NCI-H2196 treated with DMSO at 0.1 percent for 48 hours (cell line): ENCODE measurements around the gene MOGAT2.

Experiments used
- DNase-seq: peaks from one replicate; lab custom pipeline; 2025; ENCODE audit not compliant: unreplicated experiment; lab: John Stamatoyannopoulos, UW

The MOGAT2 gene

DNA sequence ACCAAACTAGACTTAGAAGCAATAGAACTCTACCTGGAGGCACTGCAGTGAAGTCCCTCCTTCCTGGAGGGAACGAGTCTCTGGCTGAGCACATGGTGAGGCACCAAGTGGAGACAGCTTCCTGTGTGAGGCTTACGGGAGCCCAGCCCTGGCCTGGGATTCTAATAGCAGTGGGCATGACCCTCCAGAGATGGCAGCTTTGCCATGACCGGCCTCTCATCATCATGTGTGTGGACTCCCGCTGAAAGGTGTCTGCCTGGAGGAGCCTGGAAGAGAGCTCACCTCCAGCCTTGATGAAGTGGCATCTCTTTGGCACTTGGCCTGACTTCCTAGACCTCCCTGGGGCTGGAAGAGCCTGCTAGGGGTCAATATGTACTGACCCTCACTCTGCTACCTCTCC is 58.9 kb downstream of the MOGAT2 start:
- DNase-seq, result no peak

DNA sequence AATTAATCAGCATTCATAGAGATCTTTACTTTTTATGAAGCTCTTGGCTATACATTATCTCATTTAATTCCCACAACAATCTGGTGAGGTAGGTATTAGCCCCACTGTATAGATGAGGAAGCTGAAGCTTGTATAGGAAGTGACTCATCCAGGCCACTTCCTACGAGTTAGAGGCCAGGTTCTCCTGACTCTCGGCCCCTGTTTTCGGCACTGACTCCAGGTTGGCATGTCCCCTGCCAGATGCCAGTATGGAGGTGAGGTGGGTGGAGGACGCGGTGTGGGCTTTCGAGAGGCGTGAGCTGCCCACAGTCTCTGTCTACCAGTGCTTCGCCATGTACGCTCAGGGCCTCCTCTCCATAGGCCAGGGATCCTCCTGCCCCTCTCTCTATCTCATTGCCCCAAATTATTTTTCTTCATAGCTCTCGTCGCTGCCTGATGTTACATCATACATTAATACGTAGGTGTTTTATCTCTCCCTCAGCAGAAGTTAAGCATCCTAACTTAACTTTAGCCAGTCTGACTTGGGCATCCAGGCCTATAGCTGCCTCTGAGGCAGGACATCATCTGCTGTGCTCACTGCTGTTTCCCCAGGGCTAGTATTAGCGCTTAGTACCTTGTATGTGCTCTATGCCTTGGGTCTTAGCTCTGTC is 59.9 kb downstream of the MOGAT2 start:
- no peak for DNase-seq

DNA sequence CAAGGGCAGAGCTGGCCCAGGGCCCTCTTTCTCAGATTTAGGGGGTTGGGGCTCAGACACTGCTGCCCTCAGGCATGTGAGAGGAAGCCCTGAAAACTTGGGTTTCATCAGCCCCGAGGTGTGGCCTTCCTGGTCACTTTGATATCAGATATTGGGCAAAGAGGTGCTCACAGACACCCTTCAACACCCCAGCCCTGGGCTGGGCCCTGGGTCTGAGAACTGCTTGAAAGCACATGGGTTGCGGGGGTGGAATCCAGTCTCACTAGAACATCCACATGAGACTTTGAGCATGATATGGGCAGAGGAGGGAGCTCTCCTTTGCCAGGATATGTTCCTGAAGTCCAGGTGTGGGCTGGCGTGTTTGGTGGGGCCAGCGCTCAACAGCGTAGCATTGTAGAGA is 61.3 kb downstream of the MOGAT2 start:
- no peak for DNase-seq

DNA sequence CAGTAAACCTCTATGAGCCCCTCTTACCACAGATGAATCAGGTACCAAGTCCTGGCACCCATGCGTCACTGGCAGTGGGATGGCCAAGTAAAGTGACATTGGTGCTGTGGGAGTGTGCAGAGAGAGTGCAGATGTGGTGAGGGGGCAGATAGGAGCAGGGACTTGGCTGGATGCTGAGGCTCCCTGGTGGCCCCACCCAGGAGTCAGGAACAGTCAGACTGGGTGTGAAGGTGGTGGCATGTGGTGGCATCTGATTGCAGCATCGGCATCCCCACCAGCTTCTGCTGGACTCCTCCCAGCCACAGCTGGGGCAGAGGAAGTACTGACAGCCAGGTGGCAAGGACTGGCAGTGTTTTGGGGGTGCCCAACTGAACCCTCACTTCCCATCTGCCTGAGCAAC is 62.3 kb downstream of the MOGAT2 start:
- DNase-seq, result no peak

DNA sequence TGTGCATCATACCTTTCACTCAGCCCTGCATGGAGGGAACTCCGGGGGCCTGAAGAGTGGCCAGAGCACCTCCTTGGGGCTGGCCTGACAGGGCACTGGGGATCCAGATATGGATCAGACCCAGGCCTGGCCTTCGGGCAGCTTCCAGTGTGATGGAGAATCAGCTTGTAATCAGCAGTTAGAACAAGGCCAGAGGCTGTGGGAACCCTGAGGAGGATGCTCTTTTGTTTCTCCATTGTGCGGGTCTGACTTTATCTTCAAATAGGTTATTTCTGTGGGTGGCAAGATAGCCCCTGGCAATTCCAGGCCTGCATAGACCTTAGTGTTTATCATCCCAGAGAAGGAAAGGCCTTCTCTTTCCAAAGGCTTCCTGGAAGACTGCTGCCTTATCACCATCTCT is 63.2 kb downstream of the MOGAT2 start:
- DNase-seq, result no peak

DNA sequence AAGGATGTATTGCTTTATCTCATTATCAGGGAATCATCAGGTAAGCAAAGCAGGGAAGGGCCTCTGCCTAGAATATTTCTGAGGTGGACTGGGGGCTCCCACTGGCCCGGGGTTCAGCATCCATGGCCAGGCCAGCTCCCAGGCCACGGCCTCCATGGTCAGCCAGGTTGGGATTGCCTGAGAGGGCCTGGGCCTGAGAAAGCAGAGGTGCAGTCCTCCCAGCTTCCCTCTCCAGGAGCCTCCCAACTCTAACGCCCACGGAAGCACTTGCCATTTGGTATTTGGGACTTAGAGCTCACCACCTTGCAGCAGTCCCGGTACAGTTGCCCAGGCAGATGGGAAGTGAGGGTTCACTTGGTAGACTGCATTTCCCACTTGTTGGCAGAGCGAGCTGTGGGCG is 63.7 kb downstream of the MOGAT2 start:
- DNase-seq, result no peak

DNA sequence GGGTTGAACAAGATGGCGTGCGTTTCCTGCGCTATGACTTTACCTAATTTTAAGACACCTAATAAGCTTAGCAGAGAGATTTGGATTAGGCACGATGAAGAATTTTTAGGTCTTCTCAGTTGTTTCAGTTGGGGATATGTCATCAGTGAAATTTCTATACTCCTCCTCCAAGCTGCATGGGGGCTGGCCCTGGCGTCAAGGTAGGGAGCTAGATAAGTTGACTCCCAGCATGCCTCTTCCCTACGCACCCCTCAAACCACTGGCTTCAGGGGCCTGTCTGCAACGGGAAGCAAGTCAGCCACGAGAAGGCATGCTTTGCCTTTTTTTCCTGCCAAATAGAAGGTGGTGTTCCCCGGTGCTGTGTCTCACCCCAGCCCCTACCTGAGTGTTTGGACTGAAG is 64.2 kb downstream of the MOGAT2 start:
- DNase-seq, result no peak
